Right lobe of liver (tissue), 6 donors: ENCODE results near the gene RSU1. TPM values are rescaled to one million over a fixed set of nuclear protein-coding genes. Genes with fewer than 3 reads are reported as not detected.

ENCODE experiments used
- ATAC-seq, 4 donors: fragments of 200-7000 bp; cut with Tn5 transposase; one replicate each; pipeline ENCODE4 v1.9.1; 2020; ENCODE audit warnings: mild to moderate bottlenecking in 4 of 4, moderate library complexity in 4 of 4
- DNase-seq, 3 donors: peaks; one replicate each; pipeline ENCODE4 v3.0.0-alpha.2; 2020
- H3K27ac ChIP-seq, 3 donors: fragments of 200-600 bp; one replicate each; pipeline ENCODE4 v1.8.0; 2022
- H3K27me3 ChIP-seq, 2 donors: fragments of 200-600 bp; one replicate each; pipeline ENCODE4 v1.8.0; 2022
- H3K36me3 ChIP-seq, 4 donors: fragments of 200-600 bp; sonication (generic) in 1 of 4; one replicate each; pipeline versions ENCODE4 v1.5.1 to v1.8.0; 2017 to 2022; ENCODE audit warnings: control low read depth in 1 of 4
- H3K4me1 ChIP-seq, 4 donors: fragments of 200-600 bp; sonication (generic) in 1 of 4; one replicate each; pipeline versions ENCODE4 v1.5.1 to v1.8.0; 2017 to 2022; ENCODE audit warnings: control low read depth in 1 of 4
- H3K4me3 ChIP-seq, 3 donors: fragments of 200-600 bp; one replicate each; pipeline ENCODE4 v1.8.0; 2022
- H3K9me3 ChIP-seq, 4 donors: fragments of 200-600 bp; sonication (generic) in 1 of 4; one replicate each; pipeline versions ENCODE4 v1.5.1 to v1.8.0; 2017 to 2022; ENCODE audit warnings: control low read depth in 1 of 4
- CTCF ChIP-seq, 4 donors: fragments of 200-600 bp in 3 of 4; fragments of 450-650 bp in 1 of 4; IDR thresholded peaks; one replicate each; pipeline versions ENCODE4 v1.5.1 to v1.8.0; 2016 to 2022; ENCODE audit warnings: antibody characterized with exemption in 4 of 4, mild to moderate bottlenecking in 2 of 4
- POLR2A ChIP-seq: fragments of 450-650 bp; IDR thresholded peaks from one replicate; pipeline ENCODE4 v1.6.1; 2017; ENCODE audit warnings: antibody characterized with exemption, mild to moderate bottlenecking
- WGBS: methylation state at CpG from one replicate; pipeline ENCODE4 v1.1.6; 2018; ENCODE audit warnings: low coverage, low lambda C conversion rate; ENCODE audit not compliant: insufficient coverage; ENCODE audit errors: missing lambda C conversion rate; 5-methylcytosine and 5-hydroxymethylcytosine counted together
- intact Hi-C, 2 donors: fragments of 100-400 bp; cut with DNase I; formaldehyde crosslinking; loops; one replicate each; pipeline versions ENCODE4 v1.11.2 to v1.14.1; 2022
- total RNA-seq, 6 experiments: library from RNA; depleted of rRNA in 2 of 6; stranded (reverse); fragments of >200 nt in 2 of 6; fragmentation: NEBNext Ultra II Directional in 3 of 6; extraction: Animal tissue kit (Norgen Biotek cat#: 25700) in 3 of 6; gene quantifications; one replicate each; pipeline versions ENCODE4 v1.1.0 to v1.2.4, GENCODE V29; 2016 to 2023
- donor health status: DM: no; HTN: yes; CAD: no.
- donor health status: DM: no; HTN: no; CAD: no.
- donor health status: DM: no; HTN: no; CAD: no.
- donor health status: DM: no; HTN: yes; CAD: no.
- donor health status: DM: no; HTN: yes; CAD: no.

The RSU1 gene
- total RNA-seq, 6 experiments from 2014 or later: 24.1 to 44.5 (median 28.4) TPM

- peaks cover 0 to 4% (median 0%) of the 10 kb centered on the region in 4 donors for H3K36me3 ChIP-seq
- H3K4me1 ChIP-seq: no peaks in the 10 kb centered on the region
- TF ChIP-seq POLR2A (no peak), CTCF (IDR thresholded peaks at IDR 0.05) (no peak)
- no peak overlapping the region for H3K27ac ChIP-seq
- DNase-seq: no peak
- WGBS: 100% methylated on average over 2 of the region's 11 CpGs
- no peak for ATAC-seq
- intact Hi-C loops: no loop called here
- no peaks in the 10 kb centered on the region for H3K27me3 ChIP-seq
- H3K9me3 ChIP-seq: no peaks in the 10 kb centered on the region
- no peak overlapping the region for H3K4me3 ChIP-seq
These were observed 219.6 kb downstream of the RSU1 start for GRCh38 chr10:16597656-16598055.

- no peak for TF ChIP-seq CTCF (IDR thresholded peaks at IDR 0.05)
- no peak for TF ChIP-seq POLR2A
- Histone ChIP-seq H3K4me1 (no peaks in the 10 kb centered on the region), H3K36me3 (peaks cover 0 to 5% (median 0%) of the 10 kb centered on the region in 4 donors), H3K9me3 (no peaks in the 10 kb centered on the region), H3K27me3 (no peaks in the 10 kb centered on the region), H3K27ac (no peak overlapping the region), H3K4me3 (no peak overlapping the region)
- intact Hi-C loops: no loop called here
- DNase-seq: no peak
- ATAC-seq: no peak
- WGBS: 80% methylated on average over 9 of the region's 11 CpGs
These were observed 224.8 kb downstream of the RSU1 start for GRCh38 chr10:16592378-16592777.

- 88% methylated on average over 5 of the region's 7 CpGs for WGBS
- Histone ChIP-seq H3K27me3 (no peaks in the 10 kb centered on the region), H3K36me3 (no peaks in the 10 kb centered on the region), H3K4me3 (no peak overlapping the region), H3K4me1 (no peaks in the 10 kb centered on the region), H3K27ac (no peak overlapping the region), H3K9me3 (no peaks in the 10 kb centered on the region)
- intact Hi-C loops: no loop called here
- DNase-seq (no peak), ATAC-seq (no peak)
- no peak for TF ChIP-seq CTCF (IDR thresholded peaks at IDR 0.05)
- TF ChIP-seq POLR2A: no peak
These were observed 230.7 kb downstream of the RSU1 start for GRCh38 chr10:16586358-16587138.

GRCh38 chr10:16585103-16585502, 232.1 kb downstream of the RSU1 start:
- 57% methylated on average over 3 of the region's 6 CpGs for WGBS
- DNase-seq: no peak

More at GRCh38 chr10:16585103-16585502, 232.1 kb downstream of the RSU1 start:
- Histone ChIP-seq H3K4me1 (no peaks in the 10 kb centered on the region), H3K36me3 (no peaks in the 10 kb centered on the region), H3K27me3 (no peaks in the 10 kb centered on the region), H3K9me3 (no peaks in the 10 kb centered on the region), H3K27ac (no peak overlapping the region), H3K4me3 (no peak overlapping the region)
- no peak for TF ChIP-seq POLR2A
- no peak for TF ChIP-seq CTCF (IDR thresholded peaks at IDR 0.05)
- no peak for ATAC-seq
- intact Hi-C loops: no loop called here
